NCI-H510A treated with DMSO at 0.1 percent for 48 hours (cell line): ENCODE measurements around the gene DDX39B.
"Not testable (repeated sequence)": the region's sequence is repeated elsewhere in the genome, so short reads cannot be mapped to it uniquely, and the experiment has no call there.

Experiments used
- DNase-seq: peaks from one replicate; lab custom pipeline; 2025; lab: John Stamatoyannopoulos, UW

DDX39B gene

DNA sequence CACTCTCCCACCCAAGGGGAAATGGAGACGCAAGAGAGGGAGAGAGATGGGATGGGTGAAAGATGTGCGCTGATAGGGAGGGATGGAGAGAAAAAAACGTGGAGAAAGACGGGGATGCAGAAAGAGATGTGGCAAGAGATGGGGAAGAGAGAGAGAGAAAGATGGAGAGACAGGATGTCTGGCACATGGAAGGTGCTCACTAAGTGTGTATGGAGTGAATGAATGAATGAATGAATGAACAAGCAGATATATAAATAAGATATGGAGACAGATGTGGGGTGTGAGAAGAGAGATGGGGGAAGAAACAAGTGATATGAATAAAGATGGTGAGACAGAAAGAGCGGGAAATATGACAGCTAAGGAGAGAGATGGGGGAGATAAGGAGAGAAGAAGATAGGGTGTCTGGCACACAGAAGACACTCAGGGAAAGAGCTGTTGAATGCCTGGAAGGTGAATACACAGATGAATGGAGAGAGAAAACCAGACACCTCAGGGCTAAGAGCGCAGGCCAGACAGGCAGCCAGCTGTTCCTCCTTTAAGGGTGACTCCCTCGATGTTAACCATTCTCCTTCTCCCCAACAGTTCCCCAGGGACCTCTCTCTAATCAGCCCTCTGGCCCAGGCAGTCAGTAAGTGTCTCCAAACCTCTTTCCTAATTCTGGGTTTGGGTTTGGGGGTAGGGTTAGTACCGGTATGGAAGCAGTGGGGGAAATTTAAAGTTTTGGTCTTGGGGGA lies 34.3 kb upstream of the DDX39B start:
- no peak for DNase-seq

DNA sequence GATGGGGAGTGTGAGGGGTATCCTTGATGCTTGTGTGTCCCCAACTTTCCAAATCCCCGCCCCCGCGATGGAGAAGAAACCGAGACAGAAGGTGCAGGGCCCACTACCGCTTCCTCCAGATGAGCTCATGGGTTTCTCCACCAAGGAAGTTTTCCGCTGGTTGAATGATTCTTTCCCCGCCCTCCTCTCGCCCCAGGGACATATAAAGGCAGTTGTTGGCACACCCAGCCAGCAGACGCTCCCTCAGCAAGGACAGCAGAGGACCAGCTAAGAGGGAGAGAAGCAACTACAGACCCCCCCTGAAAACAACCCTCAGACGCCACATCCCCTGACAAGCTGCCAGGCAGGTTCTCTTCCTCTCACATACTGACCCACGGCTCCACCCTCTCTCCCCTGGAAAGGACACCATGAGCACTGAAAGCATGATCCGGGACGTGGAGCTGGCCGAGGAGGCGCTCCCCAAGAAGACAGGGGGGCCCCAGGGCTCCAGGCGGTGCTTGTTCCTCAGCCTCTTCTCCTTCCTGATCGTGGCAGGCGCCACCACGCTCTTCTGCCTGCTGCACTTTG lies 33.6 kb upstream of the DDX39B start, which contains the start of gene TNF:
TSS of gene TNF (plus strand) at position 231 of the 567 bp plus-strand sequence. CDS start at position 408, 177 bp downstream.
- no peak for DNase-seq

GRCh38 chr6:31574106-31575061 lies 32.6 kb upstream of the DDX39B start:
- no peak for DNase-seq

DNA sequence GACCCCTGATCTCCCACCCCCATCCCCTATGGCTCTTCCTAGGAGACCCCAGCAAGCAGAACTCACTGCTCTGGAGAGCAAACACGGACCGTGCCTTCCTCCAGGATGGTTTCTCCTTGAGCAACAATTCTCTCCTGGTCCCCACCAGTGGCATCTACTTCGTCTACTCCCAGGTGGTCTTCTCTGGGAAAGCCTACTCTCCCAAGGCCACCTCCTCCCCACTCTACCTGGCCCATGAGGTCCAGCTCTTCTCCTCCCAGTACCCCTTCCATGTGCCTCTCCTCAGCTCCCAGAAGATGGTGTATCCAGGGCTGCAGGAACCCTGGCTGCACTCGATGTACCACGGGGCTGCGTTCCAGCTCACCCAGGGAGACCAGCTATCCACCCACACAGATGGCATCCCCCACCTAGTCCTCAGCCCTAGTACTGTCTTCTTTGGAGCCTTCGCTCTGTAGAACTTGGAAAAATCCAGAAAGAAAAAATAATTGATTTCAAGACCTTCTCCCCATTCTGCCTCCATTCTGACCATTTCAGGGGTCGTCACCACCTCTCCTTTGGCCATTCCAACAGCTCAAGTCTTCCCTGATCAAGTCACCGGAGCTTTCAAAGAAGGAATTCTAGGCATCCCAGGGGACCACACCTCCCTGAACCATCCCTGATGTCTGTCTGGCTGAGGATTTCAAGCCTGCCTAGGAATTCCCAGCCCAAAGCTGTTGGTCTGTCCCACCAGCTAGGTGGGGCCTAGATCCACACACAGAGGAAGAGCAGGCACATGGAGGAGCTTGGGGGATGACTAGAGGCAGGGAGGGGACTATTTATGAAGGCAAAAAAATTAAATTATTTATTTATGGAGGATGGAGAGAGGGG lies 31.7 kb upstream of the DDX39B start:
- DNase-seq, result no peak

GRCh38 chr6:31572041-31572911 lies 30.5 kb upstream of the DDX39B start, which contains the start of gene LTA:
TSS of gene LTA (plus strand) at chr6:31572289. CDS start at chr6:31572743, 454 bp downstream.
- no peak for DNase-seq

- no peak for DNase-seq
These were observed 28.2 kb upstream of the DDX39B start for GRCh38 chr6:31569861-31570536.

- DNase-seq, result no peak
These were observed 26.7 kb upstream of the DDX39B start for GRCh38 chr6:31568537-31568961.

- DNase-seq, result no peak
These were observed 25.9 kb upstream of the DDX39B start for GRCh38 chr6:31567531-31568370.

DNA sequence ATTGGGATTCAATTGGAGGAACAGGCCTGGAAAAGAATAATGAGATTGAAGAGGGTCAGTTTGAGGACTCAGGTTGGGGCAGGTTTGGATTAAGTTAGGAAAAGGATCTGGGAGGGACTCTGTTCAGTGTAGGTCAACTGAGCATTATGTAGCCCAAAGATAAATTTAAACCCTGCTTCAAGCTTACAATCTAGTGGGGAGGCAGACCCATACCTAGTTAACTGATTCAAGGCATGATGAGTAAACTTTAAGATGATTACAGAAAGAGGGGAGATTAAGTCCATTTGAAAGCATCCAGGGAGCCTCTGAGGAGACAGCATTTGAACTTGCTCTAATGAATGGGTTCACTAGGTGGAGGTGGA lies 18.9 kb upstream of the DDX39B start:
- no peak for DNase-seq

GRCh38 chr6:31559958-31560696 lies 18.3 kb upstream of the DDX39B start:
- no peak for DNase-seq

GRCh38 chr6:31559606-31559957 lies 17.8 kb upstream of the DDX39B start:
- no peak for DNase-seq

- DNase-seq, result no peak
These were observed 17.1 kb upstream of the DDX39B start for GRCh38 chr6:31558631-31559500.

DNA sequence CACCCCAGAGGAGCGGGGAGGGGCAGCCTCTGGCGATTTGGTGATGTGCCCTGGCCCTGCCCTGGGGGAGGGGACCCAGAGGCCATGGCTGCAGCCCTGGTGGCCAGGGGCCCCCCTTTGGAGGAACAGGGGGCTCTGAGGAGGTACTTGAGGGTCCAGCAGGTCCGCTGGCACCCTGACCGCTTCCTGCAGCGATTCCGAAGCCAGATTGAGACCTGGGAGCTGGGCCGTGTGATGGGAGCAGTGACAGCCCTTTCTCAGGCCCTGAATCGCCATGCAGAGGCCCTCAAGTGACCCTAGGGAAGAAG lies 16.5 kb upstream of the DDX39B start:
- DNase-seq, result no peak

DNA sequence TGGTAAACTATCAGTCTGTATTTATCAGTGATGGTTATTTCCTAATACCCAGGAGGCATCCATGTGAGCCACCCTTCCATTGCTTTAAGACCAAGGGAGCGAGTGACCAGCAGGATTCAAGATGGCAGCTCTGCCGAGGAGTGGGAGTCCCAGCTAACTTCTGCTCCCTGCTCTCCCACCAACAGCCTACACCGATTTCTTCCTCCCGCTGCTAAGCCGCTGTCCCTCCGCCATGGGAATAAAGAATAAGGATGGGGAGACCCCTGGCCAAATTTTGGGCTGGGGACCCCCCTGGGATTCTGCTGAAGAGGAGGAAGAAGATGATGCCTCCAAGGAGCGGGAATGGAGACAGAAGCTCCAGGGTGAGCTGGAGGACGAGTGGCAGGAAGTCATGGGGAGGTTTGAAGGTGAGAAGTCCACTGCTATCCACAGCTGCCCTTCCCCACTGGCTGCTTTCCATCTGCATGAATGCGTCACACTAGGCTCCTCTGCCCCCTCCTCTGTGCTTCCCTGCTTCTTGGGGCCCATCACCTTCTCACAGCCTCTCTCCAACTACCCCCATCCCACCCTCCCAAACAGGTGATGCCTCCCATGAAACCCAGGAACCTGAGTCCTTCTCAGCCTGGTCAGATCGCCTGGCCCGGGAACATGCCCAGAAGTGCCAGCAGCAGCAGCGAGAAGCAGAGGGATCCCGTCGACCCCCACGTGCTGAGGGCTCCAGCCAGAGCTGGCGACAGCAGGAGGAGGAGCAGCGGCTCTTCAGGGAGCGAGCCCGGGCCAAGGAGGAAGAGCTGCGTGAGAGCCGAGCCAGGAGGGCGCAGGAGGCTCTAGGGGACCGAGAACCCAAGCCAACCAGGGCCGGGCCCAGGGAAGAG lies 15.9 kb upstream of the DDX39B start:
- DNase-seq, result no peak

- no peak for DNase-seq
These were observed 14.5 kb upstream of the DDX39B start for GRCh38 chr6:31556307-31556706.

DNA sequence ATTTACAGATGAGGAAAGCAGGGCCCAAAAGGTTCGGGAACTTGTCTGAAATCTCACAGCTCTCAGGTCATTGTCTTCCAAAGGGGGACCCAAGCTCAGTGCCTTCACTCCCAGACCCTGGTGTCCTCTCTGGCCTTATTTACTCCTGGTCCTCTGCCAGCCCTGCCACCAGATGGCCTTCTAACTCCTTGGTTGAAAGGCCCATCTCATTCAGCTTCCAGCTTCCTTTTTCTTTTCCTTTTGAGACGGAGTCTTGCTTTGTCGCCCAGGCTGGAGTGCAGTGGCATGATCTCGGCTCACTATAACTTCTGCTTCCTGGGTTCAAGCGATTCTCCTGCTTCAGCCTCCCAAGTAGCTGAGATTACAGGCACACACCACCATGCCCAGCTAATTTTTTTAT lies 9.6 kb upstream of the DDX39B start:
- DNase-seq, result not testable (repeated sequence)

DNA sequence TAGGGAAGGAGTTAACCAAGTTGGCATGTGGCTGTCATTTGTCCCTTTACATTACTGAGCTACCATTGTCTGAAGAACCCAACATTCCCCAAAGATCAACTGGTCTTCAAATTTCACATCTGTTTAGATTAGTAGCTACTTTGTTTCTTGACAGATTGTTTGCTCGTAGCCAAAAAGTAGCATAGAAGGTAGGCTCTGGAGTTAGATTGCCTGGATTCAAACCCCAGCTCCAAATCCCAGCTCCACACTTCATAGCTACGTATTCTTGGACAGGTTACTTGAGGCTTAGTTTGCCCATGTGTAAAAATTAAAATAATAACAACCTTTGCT lies 6.7 kb upstream of the DDX39B start:
- no peak for DNase-seq
